Adrenal gland (tissue), 5 donors: Measurements from ENCODE around the gene CKAP2.
"Not testable (repeated sequence)": the region's sequence is repeated elsewhere in the genome, so short reads cannot be mapped to it uniquely, and the experiment has no call there.

Source experiments
- CTCF ChIP-seq, 6 experiments: fragments of 450-650 bp in 4 of 6; fragments of 200-600 bp in 2 of 6; sonication (generic) in 1 of 6; IDR thresholded peaks; 1 replicate in 5 of 6; 2 replicates in 1 of 6; pipeline versions ENCODE4 v1.5.1 to v1.8.0; 2016 to 2021; ENCODE audit warnings: antibody characterized with exemption in 6 of 6, mild to moderate bottlenecking in 2 of 6, moderate library complexity in 1 of 6
- POLR2A ChIP-seq, 2 donors: fragments of 450-650 bp; IDR thresholded peaks; one replicate each; pipeline ENCODE4 v1.6.1; 2017; ENCODE audit warnings: antibody characterized with exemption in 2 of 2, mild to moderate bottlenecking in 2 of 2, moderate library complexity in 1 of 2
- donor health status: DM: no; HTN: no; CAD: no.

GRCh38 chr13:52408071-52408658 is 47.1 kb upstream of the CKAP2 start:
- not testable (repeated sequence) for TF ChIP-seq POLR2A, CTCF (IDR thresholded peaks at IDR 0.05)
